Natural killer cell (primary cell): Measurements from ENCODE around the gene SSH2. TPM values are rescaled to one million over a fixed set of nuclear protein-coding genes. Genes with fewer than 3 reads are reported as not detected.
A peak's percentile ranks its signal among the peaks of the same experiment; 100 is the strongest.

Experiments used
- ATAC-seq, 3 donors: fragments of 150-1000 bp in 2 of 3; fragments of 200-7000 bp in 1 of 3; cut with Tn5 transposase; 1 replicate in 1 of 3; 2 replicates in 2 of 3; pipeline ENCODE4 v1.10.0; 2021; ENCODE audit warnings: mild to moderate bottlenecking in 2 of 3, moderate library complexity in 2 of 3
- DNase-seq, 2 donors: peaks; one replicate each; pipeline versions ENCODE4 v3.0.0 to v3.0.0-alpha.2; 2013 to 2021; ENCODE audit warnings: mixed read lengths in 1 of 2
- H3K27ac ChIP-seq: one replicate; pipeline ENCODE4 v1.5.1; 2013; ENCODE audit warnings: mild to moderate bottlenecking, low read length
- H3K27me3 ChIP-seq: one replicate; pipeline ENCODE4 v1.6.1; 2013; ENCODE audit warnings: low read length; ENCODE audit not compliant: control insufficient read depth, insufficient read depth
- H3K36me3 ChIP-seq: one replicate; pipeline ENCODE4 v1.6.1; 2013; ENCODE audit warnings: low read length; ENCODE audit not compliant: control insufficient read depth, insufficient read depth
- H3K4me1 ChIP-seq: one replicate; pipeline ENCODE4 v1.6.1; 2013; ENCODE audit warnings: low read length; ENCODE audit not compliant: control insufficient read depth, insufficient read depth
- H3K4me3 ChIP-seq: one replicate; pipeline ENCODE4 v1.5.1; 2013; ENCODE audit warnings: low read length
- H3K9me3 ChIP-seq: one replicate; pipeline ENCODE4 v1.6.1; 2013; ENCODE audit warnings: low read length; ENCODE audit not compliant: control insufficient read depth, insufficient read depth
- H3K27ac Mint-ChIP-seq, 2 donors: one replicate each; pipeline ENCODE4 v1.8.0; 2022; ENCODE audit warnings: mild to moderate bottlenecking in 2 of 2, mixed read lengths in 2 of 2, moderate library complexity in 1 of 2
- H3K27me3 Mint-ChIP-seq, 2 donors: one replicate each; pipeline ENCODE4 v1.8.0; 2022; ENCODE audit warnings: low read depth in 2 of 2, mixed read lengths in 2 of 2
- H3K36me3 Mint-ChIP-seq: one replicate; pipeline ENCODE4 v1.8.0; 2022; ENCODE audit warnings: mixed read lengths
- H3K4me1 Mint-ChIP-seq, 2 donors: one replicate each; pipeline ENCODE4 v1.8.0; 2022; ENCODE audit warnings: mixed read lengths in 2 of 2
- H3K4me3 Mint-ChIP-seq: one replicate; pipeline ENCODE4 v1.8.0; 2022; ENCODE audit warnings: mild to moderate bottlenecking, moderate library complexity, mixed read lengths
- H3K9me3 Mint-ChIP-seq, 2 donors: one replicate each; pipeline ENCODE4 v1.8.0; 2022; ENCODE audit warnings: mixed read lengths in 2 of 2
- CTCF ChIP-seq: fragments of 200-600 bp; IDR thresholded peaks from one replicate; pipeline ENCODE4 v1.8.0; 2022; ENCODE audit warnings: antibody characterized with exemption
- WGBS: methylation state at CpG from one replicate; pipeline ENCODE4 v1.1.7; 2013; ENCODE audit warnings: missing lambda C conversion rate; ENCODE audit not compliant: insufficient coverage; 5-methylcytosine and 5-hydroxymethylcytosine counted together
- intact Hi-C: fragments of 100-400 bp; cut with micrococcal nuclease; formaldehyde crosslinking; loops from one replicate; pipeline ENCODE4 v1.14.2; 2022
- total RNA-seq, 4 donors: library from RNA; stranded (reverse); fragments of 120-200 nt in 1 of 4; gene quantifications; one replicate each; pipeline versions ENCODE4 v1.2.3 to v1.2.4, GENCODE V29; 2013 to 2022

SSH2 gene
- total RNA-seq, 3 donors from 2014 or later (not counting 1 experiment from before 2014, with no cell fraction given), result 124 to 166 (median 144) TPM

GRCh38 chr17:29722411-29723198, 207.4 kb downstream of the SSH2 start:
- DNase-seq (peak; percentile 35 to 81), ATAC-seq (peak; percentile 66 to 85 (median 82))
- H3K27me3 Mint-ChIP-seq, result no peaks in the 10 kb centered on the region
- 4% methylated on average over 9 of the region's 9 CpGs for WGBS
- intact Hi-C loops, result loop anchor here (1.0 kb wide), 2 partner anchors 16 to 38 kb away; no protein-coding TSS in a partner anchor
- TF ChIP-seq CTCF, result no peak
- peaks cover 49% of the 10 kb centered on the region for H3K4me1 ChIP-seq
- H3K27ac Mint-ChIP-seq, result peak overlapping the region; percentile 86 to 96
- H3K4me3 ChIP-seq, result no peak overlapping the region
- H3K36me3 Mint-ChIP-seq, result no peaks in the 10 kb centered on the region
- H3K27ac ChIP-seq, result peak overlapping the region; percentile 78
- H3K27me3 ChIP-seq, result no peaks in the 10 kb centered on the region
- H3K9me3 Mint-ChIP-seq, result peaks cover 0 to under 1% of the 10 kb centered on the region in 2 donors
- peaks cover 4% of the 10 kb centered on the region for H3K36me3 ChIP-seq
- H3K4me1 Mint-ChIP-seq, result peaks cover 79 to 84% of the 10 kb centered on the region in 2 donors
- H3K4me3 Mint-ChIP-seq, result peak overlapping the region; percentile 86
- H3K9me3 ChIP-seq, result no peaks in the 10 kb centered on the region

- Mint-ChIP-seq H3K4me3 (peak overlapping the region; percentile 86), H3K9me3 (no peaks in the 10 kb centered on the region), H3K27ac (peak overlapping the region; percentile 86 to 96), H3K4me1 (peaks cover 78 to 82% of the 10 kb centered on the region in 2 donors), H3K36me3 (no peaks in the 10 kb centered on the region), H3K27me3 (no peaks in the 10 kb centered on the region)
- ATAC-seq, result no peak
- no peak for TF ChIP-seq CTCF
- peaks cover 49% of the 10 kb centered on the region for H3K4me1 ChIP-seq
- intact Hi-C loops, result no loop called here
- peak overlapping the region; percentile 78 for H3K27ac ChIP-seq
- WGBS, result 60% methylated on average over 3 of the region's 3 CpGs
- H3K36me3 ChIP-seq, result peaks cover 9% of the 10 kb centered on the region
- no peak for DNase-seq
- H3K4me3 ChIP-seq, result no peak overlapping the region
- no peaks in the 10 kb centered on the region for H3K27me3 ChIP-seq
- no peaks in the 10 kb centered on the region for H3K9me3 ChIP-seq
Observed at GRCh38 chr17:29720551-29720950, 209.5 kb downstream of the SSH2 start.

- Histone ChIP-seq H3K27ac (peak overlapping the region; percentile 30), H3K9me3 (no peaks in the 10 kb centered on the region), H3K4me3 (no peak overlapping the region), H3K36me3 (peaks cover 9% of the 10 kb centered on the region), H3K27me3 (no peaks in the 10 kb centered on the region), H3K4me1 (peaks cover 47% of the 10 kb centered on the region)
- TF ChIP-seq CTCF, result no peak
- Mint-ChIP-seq H3K4me1 (peaks cover 85% of the 10 kb centered on the region in 2 donors), H3K27ac (peak overlapping the region; percentile 52 to 96), H3K27me3 (no peaks in the 10 kb centered on the region), H3K4me3 (no peak overlapping the region), H3K36me3 (no peaks in the 10 kb centered on the region), H3K9me3 (no peaks in the 10 kb centered on the region)
- DNase-seq (no peak), ATAC-seq (no peak)
- WGBS, result 100% methylated on average over 2 of the region's 2 CpGs
- intact Hi-C loops, result no loop called here
Observed at GRCh38 chr17:29719469-29719868, 210.6 kb downstream of the SSH2 start.
